Ishikawa (cell line): ENCODE results near the gene MAD1L1.

Source experiments
- CEBPB ChIP-seq: IDR thresholded peaks from 2 replicates; pipeline ENCODE4 v1.6.1; 2012
- CREB1 ChIP-seq: IDR thresholded peaks from 2 replicates; pipeline ENCODE4 v1.6.1; 2012; ENCODE audit warnings: low read depth
- EGR1 ChIP-seq: IDR thresholded peaks from 2 replicates; pipeline ENCODE4 v1.6.1; 2012
- EP300 ChIP-seq: IDR thresholded peaks from 2 replicates; pipeline ENCODE4 v1.6.1; 2012; ENCODE audit warnings: borderline replicate concordance
- FOXM1 ChIP-seq: IDR thresholded peaks from 2 replicates; pipeline ENCODE4 v1.6.1; 2012; ENCODE audit warnings: low read depth, borderline replicate concordance
- NFIC ChIP-seq: IDR thresholded peaks from 2 replicates; pipeline ENCODE4 v1.6.1; 2012
- RAD21 ChIP-seq: IDR thresholded peaks from 2 replicates; pipeline ENCODE4 v1.6.1; 2012; ENCODE audit warnings: low read depth
- TAF1 ChIP-seq: IDR thresholded peaks from 2 replicates; pipeline ENCODE4 v1.6.1; 2012; ENCODE audit warnings: low read depth, mild to moderate bottlenecking
- TCF12 ChIP-seq: IDR thresholded peaks from 2 replicates; pipeline ENCODE4 v1.6.1; 2012; ENCODE audit warnings: low read depth
- TEAD4 ChIP-seq: IDR thresholded peaks from 2 replicates; pipeline ENCODE4 v1.6.1; 2012
- YY1 ChIP-seq: IDR thresholded peaks from 2 replicates; pipeline ENCODE4 v1.6.1; 2012; ENCODE audit warnings: low read depth
- ZBTB7A ChIP-seq: IDR thresholded peaks from 2 replicates; pipeline ENCODE4 v1.6.1; 2012; ENCODE audit warnings: low read depth
- TF ChIP-seq, protein P1 (sequence below): IDR thresholded peaks from 2 replicates; pipeline ENCODE4 v1.6.1; 2012
- TF ChIP-seq, protein P2 (sequence below): IDR thresholded peaks from 2 replicates; pipeline ENCODE4 v1.6.1; 2012
- TF ChIP-seq, protein P3 (sequence below): IDR thresholded peaks from 2 replicates; pipeline ENCODE4 v1.6.1; 2012; ENCODE audit warnings: low read depth, mild to moderate bottlenecking

Gene MAD1L1

DNA sequence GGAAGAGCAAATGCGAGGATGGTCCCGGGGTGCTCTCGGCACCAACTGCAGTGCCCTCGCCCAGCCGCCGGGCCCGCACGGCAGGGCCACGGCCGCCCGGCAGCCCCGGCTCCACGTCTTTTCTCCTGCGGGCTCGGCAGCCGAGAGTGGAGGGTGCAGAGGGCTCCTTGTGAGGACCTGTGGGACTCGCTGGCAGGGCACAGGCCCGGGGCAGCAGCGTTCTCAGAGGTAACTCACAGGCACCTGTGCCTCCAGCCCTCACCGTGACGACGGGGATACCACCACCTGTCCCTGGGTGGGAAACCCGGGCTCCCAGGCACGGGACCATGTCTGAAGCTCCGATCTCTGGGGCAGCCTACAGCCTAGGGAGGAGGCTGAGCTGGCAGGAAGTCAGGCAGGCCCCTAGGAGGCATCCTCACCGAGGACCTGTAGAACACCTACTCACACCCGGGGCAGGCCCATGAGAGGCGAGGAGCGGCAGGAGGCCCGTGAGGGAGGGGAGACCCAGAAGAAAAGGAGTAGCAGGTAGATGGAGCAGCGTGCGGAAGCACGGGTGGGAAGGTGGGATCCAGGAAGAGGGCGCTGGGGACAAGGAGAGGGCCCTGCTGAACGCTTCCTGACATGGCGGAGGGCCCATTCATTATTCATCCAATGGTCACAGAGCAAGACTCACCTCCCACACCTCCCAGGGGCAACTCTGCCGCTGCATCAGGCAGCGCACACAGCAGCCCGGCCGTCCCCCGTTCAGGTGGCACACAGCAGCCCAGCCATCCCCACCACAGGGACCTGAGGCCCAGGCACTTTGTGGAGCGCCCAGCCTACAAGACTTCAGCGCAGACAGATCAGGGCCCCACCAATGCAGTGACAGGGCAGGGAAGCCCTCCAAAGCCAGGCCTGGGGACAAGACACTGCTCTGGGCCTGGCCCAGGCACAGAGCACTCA is 244.9 kb downstream of the MAD1L1 start:
- TF ChIP-seq, protein P1, sequence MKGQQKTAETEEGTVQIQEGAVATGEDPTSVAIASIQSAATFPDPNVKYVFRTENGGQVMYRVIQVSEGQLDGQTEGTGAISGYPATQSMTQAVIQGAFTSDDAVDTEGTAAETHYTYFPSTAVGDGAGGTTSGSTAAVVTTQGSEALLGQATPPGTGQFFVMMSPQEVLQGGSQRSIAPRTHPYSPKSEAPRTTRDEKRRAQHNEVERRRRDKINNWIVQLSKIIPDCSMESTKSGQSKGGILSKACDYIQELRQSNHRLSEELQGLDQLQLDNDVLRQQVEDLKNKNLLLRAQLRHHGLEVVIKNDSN, result no peak
- no peak for TF ChIP-seq CREB1
- TF ChIP-seq EP300, result no peak
- TF ChIP-seq RAD21, result no peak
- TF ChIP-seq EGR1, result no peak
- no peak for TF ChIP-seq TAF1
- no peak for TF ChIP-seq ZBTB7A
- TF ChIP-seq NFIC, result no peak

DNA sequence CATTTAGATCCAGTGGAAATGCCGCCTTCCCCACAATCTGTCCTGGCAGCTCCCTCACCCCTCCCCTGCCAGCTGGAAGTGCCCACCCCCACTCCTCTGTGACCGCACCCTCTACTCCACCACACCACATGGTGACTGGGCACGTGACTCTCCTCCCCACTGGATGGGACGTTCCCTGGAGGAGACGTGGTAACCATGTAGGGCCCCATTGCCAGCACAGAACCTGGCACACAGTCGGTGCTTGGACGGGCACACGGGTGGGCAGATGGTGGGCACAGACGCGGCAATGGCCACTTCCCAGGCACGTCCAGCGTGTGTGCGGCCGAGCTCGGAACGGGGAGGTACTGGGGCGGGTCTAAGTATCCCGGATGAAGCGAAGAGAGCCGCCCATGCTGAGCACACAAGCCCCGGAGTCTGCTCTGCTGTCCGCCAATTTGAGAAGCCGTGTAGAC is 245.6 kb downstream of the MAD1L1 start:
- TF ChIP-seq TCF12 (no peak), TAF1 (no peak), YY1 (no peak), EGR1 (no peak), ZBTB7A (no peak), NFIC (no peak), EP300 (no peak), RAD21 (no peak), TEAD4 (no peak), FOXM1 (no peak), CREB1 (no peak), CEBPB (no peak)
- TF ChIP-seq, protein P2, sequence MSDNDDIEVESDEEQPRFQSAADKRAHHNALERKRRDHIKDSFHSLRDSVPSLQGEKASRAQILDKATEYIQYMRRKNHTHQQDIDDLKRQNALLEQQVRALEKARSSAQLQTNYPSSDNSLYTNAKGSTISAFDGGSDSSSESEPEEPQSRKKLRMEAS, result no peak
- TF ChIP-seq, protein P1, result no peak
- TF ChIP-seq, protein P3, sequence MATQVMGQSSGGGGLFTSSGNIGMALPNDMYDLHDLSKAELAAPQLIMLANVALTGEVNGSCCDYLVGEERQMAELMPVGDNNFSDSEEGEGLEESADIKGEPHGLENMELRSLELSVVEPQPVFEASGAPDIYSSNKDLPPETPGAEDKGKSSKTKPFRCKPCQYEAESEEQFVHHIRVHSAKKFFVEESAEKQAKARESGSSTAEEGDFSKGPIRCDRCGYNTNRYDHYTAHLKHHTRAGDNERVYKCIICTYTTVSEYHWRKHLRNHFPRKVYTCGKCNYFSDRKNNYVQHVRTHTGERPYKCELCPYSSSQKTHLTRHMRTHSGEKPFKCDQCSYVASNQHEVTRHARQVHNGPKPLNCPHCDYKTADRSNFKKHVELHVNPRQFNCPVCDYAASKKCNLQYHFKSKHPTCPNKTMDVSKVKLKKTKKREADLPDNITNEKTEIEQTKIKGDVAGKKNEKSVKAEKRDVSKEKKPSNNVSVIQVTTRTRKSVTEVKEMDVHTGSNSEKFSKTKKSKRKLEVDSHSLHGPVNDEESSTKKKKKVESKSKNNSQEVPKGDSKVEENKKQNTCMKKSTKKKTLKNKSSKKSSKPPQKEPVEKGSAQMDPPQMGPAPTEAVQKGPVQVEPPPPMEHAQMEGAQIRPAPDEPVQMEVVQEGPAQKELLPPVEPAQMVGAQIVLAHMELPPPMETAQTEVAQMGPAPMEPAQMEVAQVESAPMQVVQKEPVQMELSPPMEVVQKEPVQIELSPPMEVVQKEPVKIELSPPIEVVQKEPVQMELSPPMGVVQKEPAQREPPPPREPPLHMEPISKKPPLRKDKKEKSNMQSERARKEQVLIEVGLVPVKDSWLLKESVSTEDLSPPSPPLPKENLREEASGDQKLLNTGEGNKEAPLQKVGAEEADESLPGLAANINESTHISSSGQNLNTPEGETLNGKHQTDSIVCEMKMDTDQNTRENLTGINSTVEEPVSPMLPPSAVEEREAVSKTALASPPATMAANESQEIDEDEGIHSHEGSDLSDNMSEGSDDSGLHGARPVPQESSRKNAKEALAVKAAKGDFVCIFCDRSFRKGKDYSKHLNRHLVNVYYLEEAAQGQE, result no peak

DNA sequence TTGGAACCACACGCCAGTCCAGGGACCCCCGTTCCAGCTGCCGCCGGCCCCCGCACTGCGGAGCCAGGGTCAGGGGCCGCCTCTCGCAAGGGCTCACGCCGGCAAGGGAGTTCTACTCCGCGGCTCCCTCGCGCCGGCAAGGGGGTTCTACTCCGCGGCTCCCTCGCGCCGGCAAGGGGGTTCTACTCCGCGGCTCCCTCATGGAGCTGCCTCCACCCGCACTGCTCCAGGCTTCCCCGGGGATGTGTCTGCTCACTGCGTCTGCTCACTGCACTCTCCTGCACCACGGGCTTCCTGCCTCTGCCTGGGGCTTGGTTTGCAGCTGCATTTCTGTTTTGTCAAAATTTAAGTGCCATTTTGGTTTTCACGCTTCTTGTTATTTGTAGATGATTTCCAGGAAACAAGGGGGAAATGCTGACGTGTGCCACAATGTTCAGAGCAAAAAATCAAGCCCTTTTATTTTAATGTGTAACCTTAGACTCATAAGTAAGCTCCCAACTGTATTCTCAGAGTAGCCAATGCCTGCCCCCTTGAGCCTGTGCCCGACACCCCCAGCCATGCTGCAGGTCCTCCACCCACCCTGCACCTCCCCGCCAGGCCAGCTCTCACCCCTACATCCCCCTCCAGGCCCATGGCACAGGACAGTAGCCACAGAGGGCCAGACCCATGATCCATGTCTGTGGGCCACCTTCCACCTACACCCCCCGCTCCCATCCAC is 246.2 kb downstream of the MAD1L1 start:
- no peak for TF ChIP-seq TCF12
- no peak for TF ChIP-seq CREB1
- no peak for TF ChIP-seq CEBPB
- no peak for TF ChIP-seq EGR1
- TF ChIP-seq, protein P2, result no peak
- no peak for TF ChIP-seq TAF1
- TF ChIP-seq YY1, result no peak
- no peak for TF ChIP-seq NFIC
- TF ChIP-seq, protein P3, result no peak

DNA sequence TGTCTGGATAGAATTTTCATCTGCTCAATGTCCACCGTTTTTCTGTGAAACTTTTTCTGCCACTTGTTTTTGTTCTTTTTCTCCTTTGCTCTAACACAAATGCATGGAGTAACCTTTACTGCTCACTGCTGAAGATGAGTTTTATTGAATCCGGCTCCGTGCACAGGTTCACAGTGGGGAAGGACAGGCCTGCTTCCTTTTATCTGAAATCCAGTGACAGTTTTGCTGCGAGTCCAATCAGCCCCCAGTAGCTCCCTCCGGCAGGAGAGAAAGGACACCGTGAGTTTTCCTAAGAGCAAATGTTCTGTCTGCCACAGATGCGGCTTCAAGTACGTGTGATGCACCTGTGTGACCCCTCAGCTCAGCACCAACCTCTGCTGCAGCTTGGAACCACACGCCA is 246.8 kb downstream of the MAD1L1 start:
- TF ChIP-seq EP300 (no peak), ZBTB7A (no peak), TAF1 (no peak), EGR1 (no peak), CEBPB (no peak), CREB1 (no peak), YY1 (no peak), TEAD4 (no peak)
- TF ChIP-seq, protein P2, result no peak

DNA sequence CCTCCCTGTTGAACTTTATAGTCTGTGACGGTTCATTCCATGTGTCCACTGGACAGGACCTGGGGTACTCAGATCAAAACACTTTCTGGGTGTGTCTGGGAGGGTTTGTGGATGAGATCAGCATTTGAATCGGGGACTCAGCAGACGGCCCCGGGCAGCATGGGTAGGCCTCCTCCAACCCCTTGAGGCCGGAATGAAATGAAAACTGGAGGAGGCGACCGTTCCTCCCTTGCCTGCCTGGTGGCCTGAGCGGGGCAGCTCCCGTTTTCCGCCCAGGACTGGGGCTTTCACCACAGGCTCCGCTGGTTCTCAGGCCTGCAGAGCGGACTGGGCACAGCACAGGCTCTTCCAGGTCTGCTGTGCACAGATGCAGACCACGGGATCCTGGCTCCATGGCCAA is 247.7 kb downstream of the MAD1L1 start:
- TF ChIP-seq TAF1, result no peak
- no peak for TF ChIP-seq ZBTB7A
- TF ChIP-seq EGR1, result no peak
- TF ChIP-seq, protein P1, result no peak
- TF ChIP-seq, protein P3, result no peak
- TF ChIP-seq FOXM1, result no peak
- TF ChIP-seq NFIC, result no peak
- no peak for TF ChIP-seq CREB1
- no peak for TF ChIP-seq EP300
- no peak for TF ChIP-seq CEBPB
- TF ChIP-seq TEAD4, result no peak
- TF ChIP-seq, protein P2, result no peak
- no peak for TF ChIP-seq TCF12
- TF ChIP-seq RAD21, result no peak
- no peak for TF ChIP-seq YY1
